Liver (tissue), 9 donors: Measurements from ENCODE around the gene CD81. TPM values are rescaled to one million over a fixed set of nuclear protein-coding genes. Genes with fewer than 3 reads are reported as not detected.

Source experiments
- DNase-seq: peaks from one replicate; pipeline ENCODE4 v3.0.0-alpha.2; 2017; ENCODE audit warnings: low spot score
- H3K27ac ChIP-seq, 2 donors: one replicate each; pipeline ENCODE4 v1.7.0; 2013; ENCODE audit warnings: inconsistent platforms in 2 of 2, low read length in 2 of 2, control low read depth in 1 of 2, low read depth in 1 of 2, mild to moderate bottlenecking in 1 of 2
- H3K27me3 ChIP-seq, 4 donors: one replicate each; pipeline versions ENCODE4 v1.6.1 to v1.7.0; 2013; ENCODE audit warnings: low read length in 3 of 4, inconsistent platforms in 1 of 4, mild to moderate bottlenecking in 1 of 4, moderate library complexity in 1 of 4; ENCODE audit not compliant: control insufficient read depth in 4 of 4, insufficient read depth in 4 of 4
- H3K36me3 ChIP-seq, 4 donors: one replicate each; pipeline versions ENCODE4 v1.6.1 to v1.7.0; 2013; ENCODE audit warnings: low read length in 3 of 4, mild to moderate bottlenecking in 3 of 4, low read depth in 1 of 4, moderate library complexity in 1 of 4; ENCODE audit not compliant: control insufficient read depth in 4 of 4, insufficient read depth in 3 of 4
- H3K4me1 ChIP-seq, 4 donors: one replicate each; pipeline versions ENCODE4 v1.6.1 to v1.7.0; 2013; ENCODE audit warnings: low read length in 3 of 4, mild to moderate bottlenecking in 3 of 4, moderate library complexity in 1 of 4; ENCODE audit not compliant: control insufficient read depth in 4 of 4, insufficient read depth in 4 of 4
- H3K4me3 ChIP-seq, 3 donors: one replicate each; pipeline versions ENCODE4 v1.6.1 to v1.7.0; 2013; ENCODE audit warnings: low read length in 3 of 3, control low read depth in 1 of 3, low read depth in 1 of 3, mild to moderate bottlenecking in 1 of 3
- H3K9ac ChIP-seq, 2 donors: one replicate each; pipeline ENCODE4 v1.7.0; 2013; ENCODE audit warnings: low read length in 2 of 2, mild to moderate bottlenecking in 2 of 2, moderate library complexity in 2 of 2, control low read depth in 1 of 2, low read depth in 1 of 2
- H3K9me3 ChIP-seq, 4 donors: one replicate each; pipeline versions ENCODE4 v1.6.1 to v1.7.0; 2013; ENCODE audit warnings: low read length in 3 of 4; ENCODE audit not compliant: control insufficient read depth in 4 of 4
- FOXA1 ChIP-seq: IDR thresholded peaks from 2 replicates; pipeline ENCODE4 v1.6.1; 2016; ENCODE audit warnings: antibody characterized with exemption
- GABPA ChIP-seq, 2 donors: IDR thresholded peaks in 1 of 2; conservative IDR thresholded peaks in 1 of 2; 2 replicates each; pipeline ENCODE4 v1.6.1; 2016; ENCODE audit warnings: antibody characterized with exemption in 2 of 2, mild to moderate bottlenecking in 1 of 2, moderate library complexity in 1 of 2
- HNF4A ChIP-seq, 2 donors: conservative IDR thresholded peaks; 2 replicates each; pipeline ENCODE4 v1.6.1; 2016; ENCODE audit warnings: antibody characterized with exemption in 2 of 2, mild to moderate bottlenecking in 2 of 2
- JUND ChIP-seq, 2 donors: IDR thresholded peaks; 2 replicates each; pipeline ENCODE4 v1.6.1; 2016; ENCODE audit warnings: antibody characterized with exemption in 2 of 2
- NR2F2 ChIP-seq: IDR thresholded peaks from 2 replicates; pipeline ENCODE4 v1.6.1; 2016; ENCODE audit warnings: antibody characterized with exemption
- RAD21 ChIP-seq, 2 donors: IDR thresholded peaks; 2 replicates each; pipeline ENCODE4 v1.6.1; 2016; ENCODE audit warnings: antibody characterized with exemption in 2 of 2, mild to moderate bottlenecking in 2 of 2
- YY1 ChIP-seq: IDR thresholded peaks from 2 replicates; pipeline ENCODE4 v1.6.1; 2016; ENCODE audit warnings: antibody characterized with exemption, mild to moderate bottlenecking
- WGBS: extraction: QIAGEN DNeasy Blood & Tissue Kit; methylation state at CpG from one replicate; pipeline ENCODE4 v1.1.7; 2013; 5-methylcytosine and 5-hydroxymethylcytosine counted together
- polyA plus RNA-seq, 2 donors: library from polyadenylated mRNA; stranded (reverse) in 1 of 2; unstranded in 1 of 2; fragments of 200-250 nt in 1 of 2; fragments of >200 nt in 1 of 2; fragmentation: Nextera tagmentation in 1 of 2; extraction: Ambion mirVana in 1 of 2; gene quantifications; one replicate each; pipeline versions ENCODE4 v1.2.1 to v1.2.3, GENCODE V29; 2013 to 2015
- total RNA-seq, 2 donors: library from RNA; depleted of rRNA; stranded (reverse); fragments of >200 nt; gene quantifications; one replicate each; pipeline ENCODE4 v1.2.3, GENCODE V29; 2014
- TF ChIP-seq, protein P1 (sequence below): fragments of 150-350 bp; IDR thresholded peaks from 2 replicates; pipeline ENCODE4 v1.5.1; 2017; ENCODE audit warnings: improper control_type of control experiment, low read depth, low read length; ENCODE audit not compliant: missing input control
- TF ChIP-seq, protein P2 (sequence below): IDR thresholded peaks from 2 replicates; pipeline ENCODE4 v1.6.1; 2016; ENCODE audit warnings: antibody characterized with exemption, mild to moderate bottlenecking
- TF ChIP-seq, protein P3 (sequence below): IDR thresholded peaks from 2 replicates; pipeline ENCODE4 v1.6.1; 2016; ENCODE audit warnings: antibody characterized with exemption
- TF ChIP-seq, protein P4 (sequence below): IDR thresholded peaks from 2 replicates; pipeline ENCODE4 v1.6.1; 2016; ENCODE audit warnings: antibody characterized with exemption
- TF ChIP-seq, protein P5 (sequence below): IDR thresholded peaks from 2 replicates; pipeline ENCODE4 v1.6.1; 2016; ENCODE audit warnings: antibody characterized with exemption
- donor health status: healthy.
- donor health status: healthy.
- donor health status: healthy.
- donor health status: healthy.
- donor health status: healthy.

Gene CD81
- total and polyA plus RNA-seq, 4 donors: 76.9 to 712 (median 164) TPM

DNA sequence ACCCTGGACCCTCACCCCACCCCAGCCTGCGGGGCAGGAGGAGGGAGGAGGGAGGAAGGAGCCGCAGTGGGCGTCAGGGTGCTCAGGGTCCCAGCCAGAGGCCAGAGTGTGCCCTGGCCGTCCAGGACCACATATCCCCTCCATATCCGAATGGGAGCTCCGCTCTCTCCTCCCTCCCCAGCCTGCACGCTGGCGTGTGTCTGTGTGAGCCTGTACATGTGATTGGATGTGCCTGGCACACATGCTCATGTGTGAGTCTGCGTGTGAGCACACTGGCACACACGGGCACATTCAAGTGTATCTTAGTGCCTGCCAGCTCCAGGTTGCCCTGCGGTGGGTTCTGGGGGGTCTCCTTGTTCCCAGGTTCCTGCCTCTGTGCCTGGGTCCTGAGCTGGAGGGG is 31.6 kb downstream of the CD81 start:
- no peak overlapping the region for H3K4me3 ChIP-seq
- WGBS: 78% methylated on average over 11 of the region's 11 CpGs
- no peaks in the 10 kb centered on the region for H3K4me1 ChIP-seq
- H3K36me3 ChIP-seq: peaks cover 0 to 3% (median 0%) of the 10 kb centered on the region in 4 donors
- H3K9me3 ChIP-seq: no peaks in the 10 kb centered on the region
- TF ChIP-seq GABPA (IDR thresholded peaks at IDR 0.05 in 1 of 2, conservative IDR thresholded peaks at IDR 0.05 in 1 of 2): no peak
- TF ChIP-seq, protein P1, sequence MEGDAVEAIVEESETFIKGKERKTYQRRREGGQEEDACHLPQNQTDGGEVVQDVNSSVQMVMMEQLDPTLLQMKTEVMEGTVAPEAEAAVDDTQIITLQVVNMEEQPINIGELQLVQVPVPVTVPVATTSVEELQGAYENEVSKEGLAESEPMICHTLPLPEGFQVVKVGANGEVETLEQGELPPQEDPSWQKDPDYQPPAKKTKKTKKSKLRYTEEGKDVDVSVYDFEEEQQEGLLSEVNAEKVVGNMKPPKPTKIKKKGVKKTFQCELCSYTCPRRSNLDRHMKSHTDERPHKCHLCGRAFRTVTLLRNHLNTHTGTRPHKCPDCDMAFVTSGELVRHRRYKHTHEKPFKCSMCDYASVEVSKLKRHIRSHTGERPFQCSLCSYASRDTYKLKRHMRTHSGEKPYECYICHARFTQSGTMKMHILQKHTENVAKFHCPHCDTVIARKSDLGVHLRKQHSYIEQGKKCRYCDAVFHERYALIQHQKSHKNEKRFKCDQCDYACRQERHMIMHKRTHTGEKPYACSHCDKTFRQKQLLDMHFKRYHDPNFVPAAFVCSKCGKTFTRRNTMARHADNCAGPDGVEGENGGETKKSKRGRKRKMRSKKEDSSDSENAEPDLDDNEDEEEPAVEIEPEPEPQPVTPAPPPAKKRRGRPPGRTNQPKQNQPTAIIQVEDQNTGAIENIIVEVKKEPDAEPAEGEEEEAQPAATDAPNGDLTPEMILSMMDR: no peak
- TF ChIP-seq JUND (IDR thresholded peaks at IDR 0.05): no peak
- TF ChIP-seq NR2F2: no peak
- TF ChIP-seq, protein P2, sequence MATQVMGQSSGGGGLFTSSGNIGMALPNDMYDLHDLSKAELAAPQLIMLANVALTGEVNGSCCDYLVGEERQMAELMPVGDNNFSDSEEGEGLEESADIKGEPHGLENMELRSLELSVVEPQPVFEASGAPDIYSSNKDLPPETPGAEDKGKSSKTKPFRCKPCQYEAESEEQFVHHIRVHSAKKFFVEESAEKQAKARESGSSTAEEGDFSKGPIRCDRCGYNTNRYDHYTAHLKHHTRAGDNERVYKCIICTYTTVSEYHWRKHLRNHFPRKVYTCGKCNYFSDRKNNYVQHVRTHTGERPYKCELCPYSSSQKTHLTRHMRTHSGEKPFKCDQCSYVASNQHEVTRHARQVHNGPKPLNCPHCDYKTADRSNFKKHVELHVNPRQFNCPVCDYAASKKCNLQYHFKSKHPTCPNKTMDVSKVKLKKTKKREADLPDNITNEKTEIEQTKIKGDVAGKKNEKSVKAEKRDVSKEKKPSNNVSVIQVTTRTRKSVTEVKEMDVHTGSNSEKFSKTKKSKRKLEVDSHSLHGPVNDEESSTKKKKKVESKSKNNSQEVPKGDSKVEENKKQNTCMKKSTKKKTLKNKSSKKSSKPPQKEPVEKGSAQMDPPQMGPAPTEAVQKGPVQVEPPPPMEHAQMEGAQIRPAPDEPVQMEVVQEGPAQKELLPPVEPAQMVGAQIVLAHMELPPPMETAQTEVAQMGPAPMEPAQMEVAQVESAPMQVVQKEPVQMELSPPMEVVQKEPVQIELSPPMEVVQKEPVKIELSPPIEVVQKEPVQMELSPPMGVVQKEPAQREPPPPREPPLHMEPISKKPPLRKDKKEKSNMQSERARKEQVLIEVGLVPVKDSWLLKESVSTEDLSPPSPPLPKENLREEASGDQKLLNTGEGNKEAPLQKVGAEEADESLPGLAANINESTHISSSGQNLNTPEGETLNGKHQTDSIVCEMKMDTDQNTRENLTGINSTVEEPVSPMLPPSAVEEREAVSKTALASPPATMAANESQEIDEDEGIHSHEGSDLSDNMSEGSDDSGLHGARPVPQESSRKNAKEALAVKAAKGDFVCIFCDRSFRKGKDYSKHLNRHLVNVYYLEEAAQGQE: no peak
- TF ChIP-seq, protein P3, sequence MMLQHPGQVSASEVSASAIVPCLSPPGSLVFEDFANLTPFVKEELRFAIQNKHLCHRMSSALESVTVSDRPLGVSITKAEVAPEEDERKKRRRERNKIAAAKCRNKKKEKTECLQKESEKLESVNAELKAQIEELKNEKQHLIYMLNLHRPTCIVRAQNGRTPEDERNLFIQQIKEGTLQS: no peak
- TF ChIP-seq HNF4A (conservative IDR thresholded peaks at IDR 0.05): no peak
- no peak for TF ChIP-seq FOXA1
- no peak for TF ChIP-seq YY1
- TF ChIP-seq RAD21 (IDR thresholded peaks at IDR 0.05): no peak
- no peak overlapping the region for H3K27ac ChIP-seq
- H3K9ac ChIP-seq: no peak overlapping the region
- no peaks in the 10 kb centered on the region for H3K27me3 ChIP-seq
- DNase-seq: no peak

DNA sequence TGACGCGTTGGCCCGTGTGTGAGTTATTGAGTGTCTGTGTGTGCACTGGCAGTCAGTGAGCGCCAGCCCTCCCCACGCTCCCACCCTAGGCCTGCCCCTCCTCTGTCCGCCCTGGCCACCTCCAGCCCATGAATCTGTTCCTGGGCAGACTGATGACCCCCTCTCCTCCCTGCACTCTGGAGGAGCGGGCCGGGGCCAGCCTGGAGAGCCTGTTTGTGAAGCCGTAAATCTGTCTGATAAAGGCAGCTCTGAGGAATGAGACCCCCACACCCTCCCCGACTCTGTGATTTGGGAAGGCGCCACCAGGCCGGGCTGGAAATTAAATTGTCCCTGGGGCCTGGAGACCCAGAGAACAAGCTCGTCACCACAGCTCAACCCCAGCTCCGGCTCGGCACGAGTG is 32.0 kb downstream of the CD81 start:
- Histone ChIP-seq H3K9ac (no peak overlapping the region), H3K4me1 (no peaks in the 10 kb centered on the region), H3K27me3 (no peaks in the 10 kb centered on the region), H3K36me3 (no peaks in the 10 kb centered on the region), H3K27ac (no peak overlapping the region), H3K9me3 (no peaks in the 10 kb centered on the region), H3K4me3 (no peak overlapping the region)
- DNase-seq: no peak
- TF ChIP-seq, protein P4, sequence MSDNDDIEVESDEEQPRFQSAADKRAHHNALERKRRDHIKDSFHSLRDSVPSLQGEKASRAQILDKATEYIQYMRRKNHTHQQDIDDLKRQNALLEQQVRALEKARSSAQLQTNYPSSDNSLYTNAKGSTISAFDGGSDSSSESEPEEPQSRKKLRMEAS: no peak
- TF ChIP-seq YY1: no peak
- TF ChIP-seq, protein P5, sequence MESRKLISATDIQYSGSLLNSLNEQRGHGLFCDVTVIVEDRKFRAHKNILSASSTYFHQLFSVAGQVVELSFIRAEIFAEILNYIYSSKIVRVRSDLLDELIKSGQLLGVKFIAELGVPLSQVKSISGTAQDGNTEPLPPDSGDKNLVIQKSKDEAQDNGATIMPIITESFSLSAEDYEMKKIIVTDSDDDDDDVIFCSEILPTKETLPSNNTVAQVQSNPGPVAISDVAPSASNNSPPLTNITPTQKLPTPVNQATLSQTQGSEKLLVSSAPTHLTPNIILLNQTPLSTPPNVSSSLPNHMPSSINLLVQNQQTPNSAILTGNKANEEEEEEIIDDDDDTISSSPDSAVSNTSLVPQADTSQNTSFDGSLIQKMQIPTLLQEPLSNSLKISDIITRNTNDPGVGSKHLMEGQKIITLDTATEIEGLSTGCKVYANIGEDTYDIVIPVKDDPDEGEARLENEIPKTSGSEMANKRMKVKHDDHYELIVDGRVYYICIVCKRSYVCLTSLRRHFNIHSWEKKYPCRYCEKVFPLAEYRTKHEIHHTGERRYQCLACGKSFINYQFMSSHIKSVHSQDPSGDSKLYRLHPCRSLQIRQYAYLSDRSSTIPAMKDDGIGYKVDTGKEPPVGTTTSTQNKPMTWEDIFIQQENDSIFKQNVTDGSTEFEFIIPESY: no peak
- 71% methylated on average over 16 of the region's 16 CpGs for WGBS
